Esophagus squamous epithelium (tissue), 5 donors: ENCODE data around the gene GPR119. TPM values are rescaled to one million over a fixed set of nuclear protein-coding genes. Genes with fewer than 3 reads are reported as not detected.
"Not testable (repeated sequence)": the region's sequence is repeated elsewhere in the genome, so short reads cannot be mapped to it uniquely, and the experiment has no call there.

ENCODE experiments used
- DNase-seq: peaks from one replicate; lab custom pipeline; 2025; lab: John Stamatoyannopoulos, UW
- H3K27ac ChIP-seq, 4 donors: fragments of 200-600 bp; sonication (generic); one replicate each; pipeline ENCODE4 v1.5.1; 2016 to 2019; ENCODE audit warnings: mild to moderate bottlenecking in 1 of 4
- H3K27me3 ChIP-seq, 4 donors: fragments of 200-600 bp; sonication (generic); 1 replicate in 3 of 4; 2 replicates in 1 of 4; pipeline versions ENCODE4 v1.5.1 to v1.6.0; 2017 to 2021; ENCODE audit warnings: antibody characterized with exemption in 1 of 4
- H3K36me3 ChIP-seq, 3 donors: fragments of 200-600 bp; sonication (generic); one replicate each; pipeline ENCODE4 v1.5.1; 2016 to 2019
- H3K4me1 ChIP-seq, 3 donors: fragments of 200-600 bp; sonication (generic); one replicate each; pipeline ENCODE4 v1.5.1; 2017 to 2019
- H3K4me3 ChIP-seq, 4 donors: fragments of 200-600 bp; sonication (generic); 1 replicate in 3 of 4; 2 replicates in 1 of 4; pipeline ENCODE4 v1.5.1; 2016 to 2019; ENCODE audit warnings: mild to moderate bottlenecking in 2 of 4, moderate library complexity in 1 of 4
- H3K9me3 ChIP-seq, 3 donors: fragments of 200-600 bp; sonication (generic); one replicate each; pipeline ENCODE4 v1.5.1; 2016 to 2019
- POLR2A ChIP-seq, 4 donors: fragments of 450-650 bp; IDR thresholded peaks; one replicate each; pipeline ENCODE4 v1.6.1; 2017; ENCODE audit warnings: antibody characterized with exemption in 4 of 4, mild to moderate bottlenecking in 4 of 4, moderate library complexity in 3 of 4
- WGBS, 2 donors: methylation state at CpG; one replicate each; pipeline ENCODE4 v1.1.5; 2018; 5-methylcytosine and 5-hydroxymethylcytosine counted together
- intact Hi-C: fragments of 100-400 bp; cut with DNase I; formaldehyde crosslinking; loops from one replicate; pipeline ENCODE4 v1.15.0; 2022
- total RNA-seq, 4 donors: library from RNA; depleted of rRNA; stranded (reverse); fragments of >200 nt; gene quantifications; one replicate each; pipeline ENCODE4 v1.1.0, GENCODE V29; 2016
- TF ChIP-seq, protein P1 (sequence below), 6 experiments: fragments of 450-650 bp in 4 of 6; fragments of 200-600 bp in 2 of 6; sonication (generic) in 2 of 6; IDR thresholded peaks; one replicate each; pipeline ENCODE4 v1.5.1; 2016 to 2019; ENCODE audit warnings: antibody characterized with exemption in 6 of 6, mild to moderate bottlenecking in 4 of 6, moderate library complexity in 4 of 6
- donor health status: DM: yes; HTN: yes; CAD: no.

Gene GPR119
- not detected for total RNA-seq

DNA sequence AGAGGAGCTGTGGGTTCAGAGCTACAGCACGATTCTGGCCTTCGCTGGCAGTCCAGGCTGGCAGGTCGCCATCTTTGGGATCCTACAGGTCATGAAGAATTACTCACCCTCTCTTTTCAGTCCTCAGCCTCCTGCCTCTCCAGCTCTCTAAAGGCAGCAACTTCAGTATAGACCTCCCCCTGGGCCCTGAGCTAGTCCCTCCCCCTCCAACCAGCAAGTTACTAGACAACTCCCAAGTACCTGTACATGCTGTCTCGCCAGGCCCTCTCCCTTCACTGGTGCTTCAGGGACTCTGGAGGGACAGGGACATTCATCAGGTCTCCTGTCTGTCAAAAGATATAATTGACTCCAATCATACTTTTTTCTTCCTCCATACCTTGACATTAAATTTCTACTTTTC, at the start of gene GPR119:
TSS of gene GPR119 (minus strand) at position 155 of the 400 bp plus-strand sequence. CDS start 227 bp downstream, outside the sequence.
- 49 to 59% methylated on average over 2 to 4 of the region's 4 CpGs for WGBS, 2 donors
- intact Hi-C loops = no loop called here
- H3K4me3 ChIP-seq = no peak within 1 kb of the TSS
- H3K4me1 ChIP-seq = no peaks in the 10 kb centered on the region
- H3K9me3 ChIP-seq = no peaks in the 10 kb centered on the region
- no peak for DNase-seq
- TF ChIP-seq, protein P1, sequence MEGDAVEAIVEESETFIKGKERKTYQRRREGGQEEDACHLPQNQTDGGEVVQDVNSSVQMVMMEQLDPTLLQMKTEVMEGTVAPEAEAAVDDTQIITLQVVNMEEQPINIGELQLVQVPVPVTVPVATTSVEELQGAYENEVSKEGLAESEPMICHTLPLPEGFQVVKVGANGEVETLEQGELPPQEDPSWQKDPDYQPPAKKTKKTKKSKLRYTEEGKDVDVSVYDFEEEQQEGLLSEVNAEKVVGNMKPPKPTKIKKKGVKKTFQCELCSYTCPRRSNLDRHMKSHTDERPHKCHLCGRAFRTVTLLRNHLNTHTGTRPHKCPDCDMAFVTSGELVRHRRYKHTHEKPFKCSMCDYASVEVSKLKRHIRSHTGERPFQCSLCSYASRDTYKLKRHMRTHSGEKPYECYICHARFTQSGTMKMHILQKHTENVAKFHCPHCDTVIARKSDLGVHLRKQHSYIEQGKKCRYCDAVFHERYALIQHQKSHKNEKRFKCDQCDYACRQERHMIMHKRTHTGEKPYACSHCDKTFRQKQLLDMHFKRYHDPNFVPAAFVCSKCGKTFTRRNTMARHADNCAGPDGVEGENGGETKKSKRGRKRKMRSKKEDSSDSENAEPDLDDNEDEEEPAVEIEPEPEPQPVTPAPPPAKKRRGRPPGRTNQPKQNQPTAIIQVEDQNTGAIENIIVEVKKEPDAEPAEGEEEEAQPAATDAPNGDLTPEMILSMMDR (IDR thresholded peaks at IDR 0.05) = no peak
- no peak for TF ChIP-seq POLR2A (IDR thresholded peaks at IDR 0.05)
- H3K27me3 ChIP-seq = no peaks in the 10 kb centered on the region
- H3K27ac ChIP-seq = no peak within 1 kb of the TSS
- H3K36me3 ChIP-seq = no peaks in the 10 kb centered on the region

GRCh38 chrX:130429236-130429635, 43.8 kb upstream of the GPR119 start:
- DNase-seq, H3K9me3 ChIP-seq, H3K27ac ChIP-seq, H3K27me3 ChIP-seq, intact Hi-C loops, H3K4me1 ChIP-seq, H3K4me3 ChIP-seq, H3K36me3 ChIP-seq: not testable (repeated sequence)
- WGBS, 2 donors = 49 to 67% methylated on average over 2 to 3 of the region's 5 CpGs

- DNase-seq = no peak
- no peak overlapping the region for H3K27ac ChIP-seq
- intact Hi-C loops = no loop called here
- H3K4me1 ChIP-seq = no peaks in the 10 kb centered on the region
- 78 to 82% methylated on average over 5 to 6 of the region's 6 CpGs for WGBS, 2 donors
- no peak for TF ChIP-seq POLR2A (IDR thresholded peaks at IDR 0.05)
- TF ChIP-seq, protein P1 (IDR thresholded peaks at IDR 0.05) = no peak
- H3K36me3 ChIP-seq = no peaks in the 10 kb centered on the region
- H3K9me3 ChIP-seq = no peaks in the 10 kb centered on the region
- no peak overlapping the region for H3K4me3 ChIP-seq
- H3K27me3 ChIP-seq = no peaks in the 10 kb centered on the region
Observed at GRCh38 chrX:130426531-130426930, 41.1 kb upstream of the GPR119 start.

DNA sequence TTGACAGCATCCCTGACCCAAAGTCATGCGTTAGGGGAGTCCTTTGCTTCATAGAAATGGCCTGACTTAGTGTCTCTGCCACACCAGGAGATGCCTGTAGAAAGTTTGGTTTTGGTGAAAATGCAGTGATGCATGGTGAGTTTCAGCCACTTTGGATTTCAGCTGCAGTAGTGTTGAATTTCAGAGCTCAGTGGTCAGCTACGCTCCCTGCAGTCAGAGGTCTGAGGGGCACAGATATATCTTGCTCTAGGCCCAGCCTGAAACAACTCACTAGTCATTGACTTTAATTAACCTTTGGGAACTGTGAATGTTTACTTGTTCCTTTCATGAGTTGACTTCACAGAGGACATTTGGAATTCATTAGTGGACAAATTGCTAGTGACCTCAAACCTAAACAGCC, 33.8 kb upstream of the GPR119 start:
- Histone ChIP-seq H3K36me3 (peaks cover 0 to 6% (median 0%) of the 10 kb centered on the region in 3 donors), H3K27ac (no peak overlapping the region), H3K4me1 (no peaks in the 10 kb centered on the region), H3K27me3 (no peaks in the 10 kb centered on the region), H3K9me3 (no peaks in the 10 kb centered on the region), H3K4me3 (no peak overlapping the region)
- intact Hi-C loops = no loop called here
- TF ChIP-seq POLR2A (IDR thresholded peaks at IDR 0.05) = no peak
- TF ChIP-seq, protein P1 (IDR thresholded peaks at IDR 0.05) = no peak
- DNase-seq = no peak
- WGBS, 2 donors = 73% methylated on average over 2 of the region's 2 CpGs; no CpG with 5 or more reads in 1 of the 2 donors

DNA sequence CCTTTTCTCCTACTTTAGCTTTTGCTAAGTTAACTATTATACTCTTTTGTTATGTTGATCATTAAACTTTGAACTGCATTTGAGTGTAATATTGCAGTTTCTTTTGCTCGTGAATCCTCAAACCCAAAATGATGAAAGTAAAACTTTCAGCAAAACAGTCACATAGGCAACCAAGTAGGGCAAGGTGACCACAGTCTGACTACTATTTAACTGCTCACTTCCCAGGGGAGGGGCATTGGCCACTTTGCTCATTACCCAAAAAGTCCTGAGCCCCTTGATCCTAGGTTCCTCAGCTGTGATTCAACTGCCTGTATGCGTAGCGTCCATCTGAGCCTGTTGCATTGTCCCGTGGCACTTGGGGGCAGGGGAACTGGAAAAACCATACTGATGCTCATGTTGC, 33.3 kb upstream of the GPR119 start:
- TF ChIP-seq, protein P1 (IDR thresholded peaks at IDR 0.05) = no peak
- no peak for TF ChIP-seq POLR2A (IDR thresholded peaks at IDR 0.05)
- 83 to 90% methylated on average over 4 of the region's 4 CpGs for WGBS, 2 donors
- peaks cover 0 to 6% (median 0%) of the 10 kb centered on the region in 3 donors for H3K36me3 ChIP-seq
- no peaks in the 10 kb centered on the region for H3K27me3 ChIP-seq
- no peak overlapping the region for H3K4me3 ChIP-seq
- DNase-seq = no peak
- H3K4me1 ChIP-seq = no peaks in the 10 kb centered on the region
- no peak overlapping the region for H3K27ac ChIP-seq
- no peaks in the 10 kb centered on the region for H3K9me3 ChIP-seq
- intact Hi-C loops = no loop called here

GRCh38 chrX:130418066-130418465, 32.6 kb upstream of the GPR119 start:
- Histone ChIP-seq H3K4me1 (no peaks in the 10 kb centered on the region), H3K36me3 (peaks cover 0 to 8% (median 0%) of the 10 kb centered on the region in 3 donors), H3K27me3 (no peaks in the 10 kb centered on the region), H3K27ac (no peak overlapping the region), H3K9me3 (no peaks in the 10 kb centered on the region), H3K4me3 (no peak overlapping the region)
- WGBS, 2 donors = 47% methylated on average over 2 of the region's 2 CpGs; no CpG with 5 or more reads in 1 of the 2 donors
- TF ChIP-seq, protein P1 (IDR thresholded peaks at IDR 0.05) = no peak
- TF ChIP-seq POLR2A (IDR thresholded peaks at IDR 0.05) = no peak
- DNase-seq = no peak
- intact Hi-C loops = no loop called here
